GM21717 (cell line): ENCODE data around the gene CRB1.

Experiments used
- ATAC-seq: cut with Tn5 transposase; IDR thresholded peaks from one replicate; pipeline ENCODE4 v1.9.1; 2021; ENCODE audit warnings: mild to moderate bottlenecking, moderate library complexity; ENCODE audit not compliant: unreplicated experiment

Gene CRB1

GRCh38 chr1:197342669-197343068, 74.6 kb downstream of the CRB1 start:
- no peak for ATAC-seq

GRCh38 chr1:197343663-197344273, 75.7 kb downstream of the CRB1 start:
- ATAC-seq, result no peak

- no peak for ATAC-seq
These were observed 83.9 kb downstream of the CRB1 start for GRCh38 chr1:197351821-197352440.

- ATAC-seq, result no peak
These were observed 87.4 kb downstream of the CRB1 start for GRCh38 chr1:197355248-197355995.

GRCh38 chr1:197356723-197357533, 88.9 kb downstream of the CRB1 start:
- ATAC-seq, result no peak

GRCh38 chr1:197358959-197359358, 90.9 kb downstream of the CRB1 start:
- ATAC-seq, result no peak

- no peak for ATAC-seq
These were observed 92.0 kb downstream of the CRB1 start for GRCh38 chr1:197360068-197360467.

- ATAC-seq, result no peak
These were observed 94.8 kb downstream of the CRB1 start for GRCh38 chr1:197362871-197363270.

GRCh38 chr1:197363855-197364254, 95.8 kb downstream of the CRB1 start:
- no peak for ATAC-seq

- ATAC-seq, result no peak
These were observed 98.9 kb downstream of the CRB1 start for GRCh38 chr1:197366996-197367395.

- no peak for ATAC-seq
These were observed 99.6 kb downstream of the CRB1 start for GRCh38 chr1:197367627-197368026.

- ATAC-seq, result peak; percentile 60
These were observed 106.4 kb downstream of the CRB1 start for GRCh38 chr1:197374428-197374827.

- ATAC-seq, result no peak
These were observed 116.4 kb downstream of the CRB1 start for GRCh38 chr1:197384471-197384870.

- no peak for ATAC-seq
These were observed 120.7 kb downstream of the CRB1 start for GRCh38 chr1:197388801-197389200.

GRCh38 chr1:197390856-197391255, 122.8 kb downstream of the CRB1 start:
- ATAC-seq, result no peak

GRCh38 chr1:197391303-197392226, 123.5 kb downstream of the CRB1 start:
- ATAC-seq, result no peak

GRCh38 chr1:197392541-197392940, 124.5 kb downstream of the CRB1 start:
- ATAC-seq, result no peak

- ATAC-seq, result no peak
These were observed 125.1 kb downstream of the CRB1 start for GRCh38 chr1:197393105-197393504.

GRCh38 chr1:197393772-197394171, 125.7 kb downstream of the CRB1 start:
- no peak for ATAC-seq
